DOHH2 (cell line): ENCODE measurements around the gene SLC66A1.

Experiments
- H3F3A ChIP-seq: fragments of 200-600 bp; sonication (generic), shearing (Covaris generic); 2 replicates; pipeline ENCODE4 v1.6.0; 2016; ENCODE audit warnings: antibody characterized with exemption, mild to moderate bottlenecking; ENCODE audit not compliant: control insufficient read depth, insufficient read depth
- H3K27ac ChIP-seq: fragments of 200-600 bp; sonication (generic); 2 replicates; pipeline ENCODE4 v1.5.1; 2014; ENCODE audit warnings: low read depth, mild to moderate bottlenecking, low read length, moderate library complexity
- H3K27me3 ChIP-seq: fragments of 200-600 bp; sonication (generic); 2 replicates; pipeline ENCODE4 v1.6.1; 2014; ENCODE audit warnings: mild to moderate bottlenecking, low read length, mixed read lengths; ENCODE audit not compliant: control insufficient read depth
- H3K36me3 ChIP-seq: fragments of 200-600 bp; sonication (generic); 2 replicates; pipeline ENCODE4 v1.6.1; 2014; ENCODE audit warnings: mild to moderate bottlenecking, low read length, moderate library complexity, mixed read lengths; ENCODE audit not compliant: control insufficient read depth
- H3K4me1 ChIP-seq: fragments of 200-600 bp; sonication (generic); 2 replicates; pipeline ENCODE4 v1.6.1; 2014; ENCODE audit warnings: mild to moderate bottlenecking, low read length, mixed read lengths; ENCODE audit not compliant: control insufficient read depth
- H3K4me2 ChIP-seq: fragments of 200-600 bp; sonication (generic); 2 replicates; pipeline ENCODE4 v1.6.0; 2014; ENCODE audit warnings: mild to moderate bottlenecking, low read length, moderate library complexity
- H3K4me3 ChIP-seq: fragments of 200-600 bp; sonication (generic); 2 replicates; pipeline ENCODE4 v1.5.1; 2014; ENCODE audit warnings: mild to moderate bottlenecking, low read length, mixed read lengths
- H3K79me2 ChIP-seq: fragments of 200-600 bp; sonication (generic); 2 replicates; pipeline ENCODE4 v1.6.1; 2014; ENCODE audit warnings: mild to moderate bottlenecking, low read length, mixed read lengths; ENCODE audit not compliant: control insufficient read depth
- H3K9me2 ChIP-seq: fragments of 200-600 bp; sonication (generic); replicated peaks from 2 replicates; pipeline ENCODE4 v1.6.1; 2014; ENCODE audit warnings: mild to moderate bottlenecking, low read length, mixed read lengths; ENCODE audit not compliant: control insufficient read depth
- H3K9me3 ChIP-seq: fragments of 200-600 bp; sonication (generic); 2 replicates; pipeline ENCODE4 v1.6.1; 2014; ENCODE audit warnings: antibody characterized with exemption, low read length, mixed read lengths; ENCODE audit not compliant: control insufficient read depth, insufficient read depth
- H4K20me1 ChIP-seq: fragments of 200-600 bp; sonication (generic); 2 replicates; pipeline ENCODE4 v1.6.0; 2014; ENCODE audit warnings: low read depth, mild to moderate bottlenecking, antibody characterized with exemption, low read length, moderate library complexity; ENCODE audit not compliant: control insufficient read depth, insufficient read depth
- CTCF ChIP-seq: fragments of 200-600 bp; sonication (generic); IDR thresholded peaks from one replicate; pipeline ENCODE4 v1.5.1; 2014; ENCODE audit warnings: antibody characterized with exemption, mild to moderate bottlenecking, low read depth, low read length; ENCODE audit not compliant: poor library complexity, severe bottlenecking
- EZH2phosphoT487 ChIP-seq: fragments of 200-600 bp; sonication (generic); IDR thresholded peaks from 2 replicates; pipeline ENCODE4 v1.6.1; 2017; ENCODE audit warnings: borderline replicate concordance, mild to moderate bottlenecking, antibody characterized with exemption, low read length, moderate library complexity, mixed read lengths

The SLC66A1 gene

GRCh38 chr1:19351873-19352272, 39.7 kb downstream of the SLC66A1 start:
- TF ChIP-seq EZH2phosphoT487 = no peak
- TF ChIP-seq CTCF = no peak
- no peak overlapping the region for H3K4me2 ChIP-seq
- H3K9me3 ChIP-seq = no peaks in the 10 kb centered on the region
- no peak overlapping the region for H3K4me3 ChIP-seq
- no peaks in the 10 kb centered on the region for H3K79me2 ChIP-seq
- no peaks in the 10 kb centered on the region for H4K20me1 ChIP-seq
- H3K9me2 ChIP-seq = no peaks in the 10 kb centered on the region
- peaks cover 20% of the 10 kb centered on the region; the same call in 1 of the 2 replicates for H3K36me3 ChIP-seq
- no peak overlapping the region for H3K27ac ChIP-seq
- H3F3A ChIP-seq = no peaks in the 10 kb centered on the region
- H3K27me3 ChIP-seq = no peaks in the 10 kb centered on the region
- H3K4me1 ChIP-seq = no peaks in the 10 kb centered on the region

GRCh38 chr1:19352839-19353238, 40.7 kb downstream of the SLC66A1 start:
- Histone ChIP-seq H3K79me2 (no peaks in the 10 kb centered on the region), H4K20me1 (no peaks in the 10 kb centered on the region), H3K4me2 (no peak overlapping the region), H3K9me3 (no peaks in the 10 kb centered on the region), H3K4me1 (no peaks in the 10 kb centered on the region), H3K27me3 (no peaks in the 10 kb centered on the region), H3K4me3 (no peak overlapping the region), H3K36me3 (peaks cover 20% of the 10 kb centered on the region; the same call in 1 of the 2 replicates), H3K27ac (no peak overlapping the region), H3F3A (no peaks in the 10 kb centered on the region), H3K9me2 (no peaks in the 10 kb centered on the region)
- no peak for TF ChIP-seq CTCF
- no peak for TF ChIP-seq EZH2phosphoT487

GRCh38 chr1:19353596-19353995, 41.5 kb downstream of the SLC66A1 start:
- Histone ChIP-seq H3K36me3 (peaks cover 20% of the 10 kb centered on the region; the same call in 1 of the 2 replicates), H4K20me1 (no peaks in the 10 kb centered on the region)

More at GRCh38 chr1:19353596-19353995, 41.5 kb downstream of the SLC66A1 start:
- Histone ChIP-seq H3K4me1 (no peaks in the 10 kb centered on the region), H3F3A (no peaks in the 10 kb centered on the region), H3K27me3 (no peaks in the 10 kb centered on the region), H3K9me3 (no peaks in the 10 kb centered on the region), H3K9me2 (no peaks in the 10 kb centered on the region), H3K79me2 (no peaks in the 10 kb centered on the region), H3K27ac (no peak overlapping the region), H3K4me3 (no peak overlapping the region), H3K4me2 (no peak overlapping the region)
- TF ChIP-seq EZH2phosphoT487 = no peak
- no peak for TF ChIP-seq CTCF
